Fibroblast of the aortic adventitia (primary cell): ENCODE results near the gene UGT8. TPM values are rescaled to one million over a fixed set of nuclear protein-coding genes. Genes with fewer than 3 reads are reported as not detected.

Source experiments
- DNase-seq: peaks from one replicate; pipeline ENCODE4 v3.0.0-alpha.2; 2010; ENCODE audit warnings: low read depth
- H3K4me3 ChIP-seq: 2 replicates; pipeline ENCODE4 v1.5.1; 2011; ENCODE audit warnings: low read depth, mild to moderate bottlenecking, control low read depth, low read length, moderate library complexity
- total RNA-seq: library from RNA; depleted of rRNA; stranded (reverse); fragments of >200 nt; gene quantifications from 2 replicates; pipeline ENCODE4 v1.2.3, GENCODE V29; 2012; ENCODE audit warnings: low replicate concordance
- TF ChIP-seq, protein P1 (sequence below): IDR thresholded peaks from 2 replicates; pipeline ENCODE4 v1.5.1; 2011; ENCODE audit warnings: mild to moderate bottlenecking, low read length, control low read depth, inconsistent platforms; ENCODE audit not compliant: insufficient read depth

Gene UGT8, protein sequence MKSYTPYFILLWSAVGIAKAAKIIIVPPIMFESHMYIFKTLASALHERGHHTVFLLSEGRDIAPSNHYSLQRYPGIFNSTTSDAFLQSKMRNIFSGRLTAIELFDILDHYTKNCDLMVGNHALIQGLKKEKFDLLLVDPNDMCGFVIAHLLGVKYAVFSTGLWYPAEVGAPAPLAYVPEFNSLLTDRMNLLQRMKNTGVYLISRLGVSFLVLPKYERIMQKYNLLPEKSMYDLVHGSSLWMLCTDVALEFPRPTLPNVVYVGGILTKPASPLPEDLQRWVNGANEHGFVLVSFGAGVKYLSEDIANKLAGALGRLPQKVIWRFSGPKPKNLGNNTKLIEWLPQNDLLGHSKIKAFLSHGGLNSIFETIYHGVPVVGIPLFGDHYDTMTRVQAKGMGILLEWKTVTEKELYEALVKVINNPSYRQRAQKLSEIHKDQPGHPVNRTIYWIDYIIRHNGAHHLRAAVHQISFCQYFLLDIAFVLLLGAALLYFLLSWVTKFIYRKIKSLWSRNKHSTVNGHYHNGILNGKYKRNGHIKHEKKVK
- 0.27 and 0.33 TPM in 2 replicates for total RNA-seq

DNA sequence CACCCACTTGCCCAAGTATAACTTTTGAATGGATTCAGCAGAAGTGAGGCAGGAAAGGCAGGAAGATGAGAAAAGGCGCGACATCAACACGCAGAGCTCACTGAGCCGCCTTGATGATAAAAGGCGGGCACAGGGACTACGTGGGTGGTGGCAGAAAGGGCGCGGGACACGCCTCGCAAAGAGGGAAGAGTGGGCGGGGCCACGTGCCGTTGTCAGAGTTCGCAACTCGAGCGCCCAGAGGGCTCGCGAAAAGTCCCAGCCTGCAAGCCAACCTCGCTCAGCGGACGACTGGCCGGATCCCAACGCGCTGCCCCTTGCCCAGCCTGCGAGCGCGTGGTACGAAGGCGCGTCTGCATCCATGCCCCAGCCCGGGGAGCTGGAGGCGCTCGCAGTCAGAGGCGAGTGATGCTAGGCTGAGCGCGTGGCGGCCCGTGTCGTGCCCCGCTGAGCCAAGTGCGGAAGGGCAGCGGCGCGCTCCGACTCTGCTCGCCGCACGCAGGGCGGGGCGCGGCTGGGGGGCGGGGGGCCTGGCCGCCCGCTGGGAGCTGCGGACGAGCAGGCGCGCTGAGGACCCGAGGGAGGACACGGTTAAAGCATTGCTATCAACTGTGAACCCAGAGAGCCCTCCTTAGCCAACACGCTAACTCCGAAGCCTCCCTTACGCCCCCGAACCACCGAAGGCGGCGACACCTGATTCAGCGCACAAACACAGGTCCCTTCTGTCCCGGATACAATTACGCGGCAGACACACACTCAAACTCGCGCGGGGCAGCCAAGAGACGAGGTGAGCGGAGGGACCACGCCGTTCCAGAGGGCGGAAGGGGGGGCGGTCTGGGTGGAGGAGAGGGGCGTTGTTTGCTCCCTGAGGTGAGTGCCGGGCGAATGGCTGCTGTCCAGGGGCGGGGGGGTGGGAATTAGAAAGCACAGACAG is at the start of gene UGT8:
TSS of gene UGT8 (plus strand) at position 617 of the 931 bp plus-strand sequence. CDS start 24,074 bp downstream, outside the sequence.
- H3K4me3 ChIP-seq = peak within 1 kb of the TSS; percentile 57
- DNase-seq = peak; percentile 1
- TF ChIP-seq, protein P1, sequence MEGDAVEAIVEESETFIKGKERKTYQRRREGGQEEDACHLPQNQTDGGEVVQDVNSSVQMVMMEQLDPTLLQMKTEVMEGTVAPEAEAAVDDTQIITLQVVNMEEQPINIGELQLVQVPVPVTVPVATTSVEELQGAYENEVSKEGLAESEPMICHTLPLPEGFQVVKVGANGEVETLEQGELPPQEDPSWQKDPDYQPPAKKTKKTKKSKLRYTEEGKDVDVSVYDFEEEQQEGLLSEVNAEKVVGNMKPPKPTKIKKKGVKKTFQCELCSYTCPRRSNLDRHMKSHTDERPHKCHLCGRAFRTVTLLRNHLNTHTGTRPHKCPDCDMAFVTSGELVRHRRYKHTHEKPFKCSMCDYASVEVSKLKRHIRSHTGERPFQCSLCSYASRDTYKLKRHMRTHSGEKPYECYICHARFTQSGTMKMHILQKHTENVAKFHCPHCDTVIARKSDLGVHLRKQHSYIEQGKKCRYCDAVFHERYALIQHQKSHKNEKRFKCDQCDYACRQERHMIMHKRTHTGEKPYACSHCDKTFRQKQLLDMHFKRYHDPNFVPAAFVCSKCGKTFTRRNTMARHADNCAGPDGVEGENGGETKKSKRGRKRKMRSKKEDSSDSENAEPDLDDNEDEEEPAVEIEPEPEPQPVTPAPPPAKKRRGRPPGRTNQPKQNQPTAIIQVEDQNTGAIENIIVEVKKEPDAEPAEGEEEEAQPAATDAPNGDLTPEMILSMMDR = no peak

GRCh38 chr4:114549638-114550037 is 49.0 kb upstream of the UGT8 start:
- TF ChIP-seq, protein P1 = no peak
- DNase-seq = no peak
- H3K4me3 ChIP-seq = no peak overlapping the region

DNA sequence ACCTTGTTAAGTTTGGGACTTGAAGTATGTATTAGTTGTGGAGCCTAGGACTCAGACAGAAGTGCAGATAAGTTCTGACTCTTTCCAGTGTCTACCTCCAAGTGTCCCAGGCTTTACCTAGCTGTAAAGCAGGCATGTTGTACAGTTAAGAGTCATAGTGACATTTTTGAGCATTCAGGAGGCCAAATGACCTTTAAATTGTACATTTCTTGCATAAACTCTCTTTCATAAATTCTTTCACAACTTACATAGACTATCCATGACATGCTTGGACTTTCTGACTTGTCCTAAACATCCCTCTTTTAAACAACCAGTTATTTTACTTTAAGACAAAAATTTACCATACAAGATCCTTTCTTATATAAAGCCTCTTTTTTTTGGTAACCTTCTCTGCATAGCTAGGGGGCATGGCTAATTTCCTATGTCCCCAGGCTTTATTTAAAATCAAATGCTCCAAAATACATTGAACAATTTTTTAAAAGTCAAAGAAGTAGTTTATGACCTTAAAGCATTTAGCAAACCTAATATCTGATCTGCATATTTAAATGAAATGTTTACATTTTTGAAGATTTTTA is 40.1 kb upstream of the UGT8 start:
- H3K4me3 ChIP-seq = no peak overlapping the region
- TF ChIP-seq, protein P1 = no peak
- no peak for DNase-seq

GRCh38 chr4:114561590-114561989 is 37.0 kb upstream of the UGT8 start:
- no peak for DNase-seq
- TF ChIP-seq, protein P1 = no peak
- no peak overlapping the region for H3K4me3 ChIP-seq

- TF ChIP-seq, protein P1 = no peak
- no peak for DNase-seq
- no peak overlapping the region for H3K4me3 ChIP-seq
Observed at GRCh38 chr4:114562176-114562904, 36.3 kb upstream of the UGT8 start.
